H9 (cell line): ENCODE results near the gene EHBP1. TPM values are rescaled to one million over a fixed set of nuclear protein-coding genes. Genes with fewer than 3 reads are reported as not detected.

Experiments used
- DNase-seq: peaks from one replicate; pipeline ENCODE4 v3.0.0-alpha.2; 2017
- H2AFZ ChIP-seq: one replicate; pipeline ENCODE4 v1.6.1; 2013; ENCODE audit warnings: mild to moderate bottlenecking, low read length, control low read depth, moderate library complexity
- H2AK5ac ChIP-seq: 2 replicates; pipeline ENCODE4 v1.6.1; 2013; ENCODE audit warnings: low read length, control low read depth, mixed read lengths; ENCODE audit not compliant: insufficient read length
- H2BK120ac ChIP-seq: one replicate; pipeline ENCODE4 v1.6.1; 2013; ENCODE audit warnings: low read depth, mild to moderate bottlenecking, low read length, control low read depth, inconsistent platforms; ENCODE audit not compliant: poor library complexity, severe bottlenecking
- H2BK12ac ChIP-seq: 2 replicates; pipeline ENCODE4 v1.6.1; 2013; ENCODE audit warnings: low read length, control low read depth, mixed read lengths, low read depth; ENCODE audit not compliant: insufficient read length
- H2BK15ac ChIP-seq: 2 replicates; pipeline ENCODE4 v1.6.1; 2013; ENCODE audit warnings: low read depth, low read length, control low read depth
- H2BK20ac ChIP-seq: one replicate; pipeline ENCODE4 v1.6.1; 2013; ENCODE audit warnings: low read depth, mild to moderate bottlenecking, low read length, control low read depth, inconsistent platforms; ENCODE audit not compliant: poor library complexity, severe bottlenecking
- H2BK5ac ChIP-seq: 2 replicates; pipeline ENCODE4 v1.6.1; 2013; ENCODE audit warnings: low read length, control low read depth, mixed read lengths; ENCODE audit not compliant: insufficient read length
- H3K14ac ChIP-seq: 2 replicates; pipeline ENCODE4 v1.6.1; 2013; ENCODE audit warnings: low read length, control low read depth; ENCODE audit not compliant: insufficient read depth
- H3K18ac ChIP-seq: 2 replicates; pipeline ENCODE4 v1.6.1; 2013; ENCODE audit warnings: low read depth, mild to moderate bottlenecking, mixed read lengths, low read length, control low read depth; ENCODE audit not compliant: insufficient read length
- H3K23ac ChIP-seq: 2 replicates; pipeline ENCODE4 v1.6.1; 2013; ENCODE audit warnings: low read length, control low read depth, mixed read lengths, low read depth; ENCODE audit not compliant: insufficient read length
- H3K23me2 ChIP-seq: 2 replicates; pipeline ENCODE4 v1.6.1; 2013; ENCODE audit warnings: low read depth, mild to moderate bottlenecking, mixed read lengths, low read length, control low read depth; ENCODE audit not compliant: insufficient read length, poor library complexity, severe bottlenecking
- H3K27ac ChIP-seq: 2 replicates; pipeline ENCODE4 v1.5.1; 2013; ENCODE audit warnings: low read length, control low read depth, mixed read lengths, low read depth; ENCODE audit not compliant: insufficient read length
- H3K27me3 ChIP-seq: 2 replicates; pipeline ENCODE4 v1.6.1; 2013; ENCODE audit warnings: low read length, control low read depth, inconsistent platforms; ENCODE audit not compliant: insufficient read depth
- H3K4ac ChIP-seq: 2 replicates; pipeline ENCODE4 v1.6.1; 2013; ENCODE audit warnings: low read depth, mild to moderate bottlenecking, control low read depth, inconsistent platforms, low read length, moderate library complexity
- H3K4me1 ChIP-seq: 2 replicates; pipeline ENCODE4 v1.6.1; 2013; ENCODE audit warnings: low read length, control low read depth, inconsistent platforms; ENCODE audit not compliant: insufficient read depth
- H3K4me2 ChIP-seq: 2 replicates; pipeline ENCODE4 v1.6.1; 2013; ENCODE audit warnings: low read length, control low read depth, mixed read lengths; ENCODE audit not compliant: insufficient read length, insufficient read depth
- H3K56ac ChIP-seq: 2 replicates; pipeline ENCODE4 v1.6.1; 2013; ENCODE audit warnings: low read depth, mild to moderate bottlenecking, mixed read lengths, low read length, control low read depth; ENCODE audit not compliant: insufficient read length
- H3K79me1 ChIP-seq: 2 replicates; pipeline ENCODE4 v1.6.1; 2013; ENCODE audit warnings: low read depth, mild to moderate bottlenecking, moderate library complexity, low read length, control low read depth, inconsistent platforms; ENCODE audit not compliant: insufficient read depth, poor library complexity, severe bottlenecking
- H3K79me2 ChIP-seq: 2 replicates; pipeline ENCODE4 v1.6.1; 2013; ENCODE audit warnings: low read length, control low read depth, inconsistent platforms; ENCODE audit not compliant: insufficient read depth
- H3K9ac ChIP-seq: 2 replicates; pipeline ENCODE4 v1.6.1; 2013; ENCODE audit warnings: low read length, control low read depth, mixed read lengths; ENCODE audit not compliant: insufficient read length; ENCODE audit errors: extremely low read depth
- H3K9me3 ChIP-seq: one replicate; pipeline ENCODE4 v1.6.1; 2013; ENCODE audit warnings: low read depth, low read length, inconsistent platforms; ENCODE audit not compliant: control insufficient read depth
- H3T11ph ChIP-seq: one replicate; pipeline ENCODE4 v1.6.1; 2013; ENCODE audit warnings: mild to moderate bottlenecking, low read length, control low read depth, inconsistent platforms
- H4K20me1 ChIP-seq: one replicate; pipeline ENCODE4 v1.6.1; 2013; ENCODE audit not compliant: control insufficient read depth, insufficient read length, insufficient read depth
- H4K5ac ChIP-seq: 2 replicates; pipeline ENCODE4 v1.6.1; 2013; ENCODE audit warnings: low read depth, mild to moderate bottlenecking, mixed read lengths, low read length, control low read depth; ENCODE audit not compliant: insufficient read length
- H4K8ac ChIP-seq: replicated peaks from 2 replicates; pipeline ENCODE4 v1.6.1; 2013; ENCODE audit warnings: low read length, control low read depth, mixed read lengths, low read depth; ENCODE audit not compliant: insufficient read length
- H4K91ac ChIP-seq: 2 replicates; pipeline ENCODE4 v1.6.1; 2013; ENCODE audit warnings: low read depth, mild to moderate bottlenecking, moderate library complexity, mixed read lengths, low read length, control low read depth; ENCODE audit not compliant: insufficient read length
- H3K27ac Mint-ChIP-seq, 3 experiments: 2 replicates in 2 of 3; 3 replicates in 1 of 3; pipeline ENCODE4 v1.8.0; 2020 to 2021; ENCODE audit warnings: mixed read lengths in 3 of 3, mild to moderate bottlenecking in 1 of 3, moderate library complexity in 1 of 3
- H3K27me3 Mint-ChIP-seq: 2 replicates; pipeline ENCODE4 v1.8.0; 2021; ENCODE audit warnings: low read depth, mild to moderate bottlenecking, moderate library complexity, mixed read lengths
- H3K36me3 Mint-ChIP-seq, 3 experiments: 2 replicates in 2 of 3; 3 replicates in 1 of 3; pipeline ENCODE4 v1.8.0; 2020 to 2021; ENCODE audit warnings: low read depth in 3 of 3, mixed read lengths in 3 of 3; ENCODE audit not compliant: insufficient read depth in 1 of 3
- H3K4me1 Mint-ChIP-seq, 2 experiments: 2 replicates each; pipeline ENCODE4 v1.8.0; 2020; ENCODE audit warnings: mixed read lengths in 2 of 2
- H3K4me3 Mint-ChIP-seq, 2 experiments: 2 replicates in 1 of 2; 3 replicates in 1 of 2; pipeline ENCODE4 v1.8.0; 2020 to 2021; ENCODE audit warnings: mild to moderate bottlenecking in 2 of 2, mixed read lengths in 2 of 2, moderate library complexity in 1 of 2
- H3K9me3 Mint-ChIP-seq, 2 experiments: 2 replicates in 1 of 2; 3 replicates in 1 of 2; pipeline ENCODE4 v1.8.0; 2020; ENCODE audit warnings: mild to moderate bottlenecking in 2 of 2, mixed read lengths in 2 of 2, moderate library complexity in 1 of 2
- WGBS: extraction: QIAGEN DNeasy Blood & Tissue Kit; methylation state at CpG from one replicate; pipeline ENCODE4 v1.1.7; 2013; ENCODE audit warnings: missing lambda C conversion rate, low lambda C conversion rate, mixed read lengths; ENCODE audit not compliant: insufficient read length; ENCODE audit errors: extremely low coverage; 5-methylcytosine and 5-hydroxymethylcytosine counted together
- total RNA-seq: library from RNA; stranded (reverse); gene quantifications from 2 replicates; pipeline ENCODE4 v1.2.1, GENCODE V29; 2021
- TF ChIP-seq, protein P1 (sequence below): fragments of 200-600 bp; sonication (generic); conservative IDR thresholded peaks from 3 replicates; pipeline ENCODE4 v1.8.0; 2021; ENCODE audit warnings: antibody characterized with exemption, mild to moderate bottlenecking

The EHBP1 gene
- total RNA-seq, 1 experiment from 2014 or later: 35.6 TPM

DNA sequence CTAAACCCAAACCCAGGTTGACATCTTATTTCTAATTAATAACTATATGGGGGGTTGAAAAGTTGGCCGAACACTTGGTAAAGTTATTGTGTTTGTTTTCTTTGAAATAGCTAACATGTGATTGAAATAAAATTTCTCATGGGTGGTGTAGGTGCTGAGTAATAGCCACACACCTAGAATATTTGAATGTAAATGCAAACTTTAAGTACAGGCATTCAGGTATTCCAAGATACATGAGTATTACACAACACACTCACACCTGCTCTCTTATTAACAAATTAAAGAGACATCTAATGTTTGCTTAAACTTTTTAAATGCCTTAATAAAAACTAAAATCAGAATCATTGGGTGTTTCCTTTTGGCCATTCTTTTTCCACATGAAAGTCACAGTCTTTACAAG, 165.5 kb downstream of the EHBP1 start:
- Histone ChIP-seq H3K4me2 (no peak overlapping the region), H3K23me2 (no peaks in the 10 kb centered on the region), H3K9me3 (no peaks in the 10 kb centered on the region), H4K5ac (no peak overlapping the region), H3K23ac (no peak overlapping the region), H3K18ac (no peak overlapping the region), H2BK15ac (no peak overlapping the region), H2BK12ac (no peak overlapping the region), H3K4me1 (no peaks in the 10 kb centered on the region), H2BK5ac (no peak overlapping the region), H3K27me3 (no peaks in the 10 kb centered on the region), H4K20me1 (no peaks in the 10 kb centered on the region), H3T11ph (no peak overlapping the region), H3K14ac (no peak overlapping the region), H4K91ac (no peak overlapping the region), H3K9ac (no peak overlapping the region), H2AK5ac (no peak overlapping the region), H3K79me1 (no peaks in the 10 kb centered on the region), H3K56ac (no peak overlapping the region), H2BK20ac (no peak overlapping the region), H2BK120ac (no peak overlapping the region), H3K79me2 (no peaks in the 10 kb centered on the region), H2AFZ (no peak overlapping the region), H4K8ac (no peak overlapping the region), H3K27ac (no peak overlapping the region), H3K4ac (no peak overlapping the region)
- no CpG with 5 or more reads among the region's 1 CpG for WGBS
- TF ChIP-seq, protein P1, sequence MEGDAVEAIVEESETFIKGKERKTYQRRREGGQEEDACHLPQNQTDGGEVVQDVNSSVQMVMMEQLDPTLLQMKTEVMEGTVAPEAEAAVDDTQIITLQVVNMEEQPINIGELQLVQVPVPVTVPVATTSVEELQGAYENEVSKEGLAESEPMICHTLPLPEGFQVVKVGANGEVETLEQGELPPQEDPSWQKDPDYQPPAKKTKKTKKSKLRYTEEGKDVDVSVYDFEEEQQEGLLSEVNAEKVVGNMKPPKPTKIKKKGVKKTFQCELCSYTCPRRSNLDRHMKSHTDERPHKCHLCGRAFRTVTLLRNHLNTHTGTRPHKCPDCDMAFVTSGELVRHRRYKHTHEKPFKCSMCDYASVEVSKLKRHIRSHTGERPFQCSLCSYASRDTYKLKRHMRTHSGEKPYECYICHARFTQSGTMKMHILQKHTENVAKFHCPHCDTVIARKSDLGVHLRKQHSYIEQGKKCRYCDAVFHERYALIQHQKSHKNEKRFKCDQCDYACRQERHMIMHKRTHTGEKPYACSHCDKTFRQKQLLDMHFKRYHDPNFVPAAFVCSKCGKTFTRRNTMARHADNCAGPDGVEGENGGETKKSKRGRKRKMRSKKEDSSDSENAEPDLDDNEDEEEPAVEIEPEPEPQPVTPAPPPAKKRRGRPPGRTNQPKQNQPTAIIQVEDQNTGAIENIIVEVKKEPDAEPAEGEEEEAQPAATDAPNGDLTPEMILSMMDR: no peak
- no peaks in the 10 kb centered on the region for H3K4me1 Mint-ChIP-seq
- H3K9me3 Mint-ChIP-seq: peaks cover 6 to 11% of the 10 kb centered on the region in 2 experiments; a peak in 3 of 5 replicates
- peaks cover 37 to 47% (median 38%) of the 10 kb centered on the region in 3 experiments for H3K36me3 Mint-ChIP-seq
- no peak overlapping the region for H3K4me3 Mint-ChIP-seq
- no peaks in the 10 kb centered on the region for H3K27me3 Mint-ChIP-seq
- no peak overlapping the region for H3K27ac Mint-ChIP-seq
- DNase-seq: no peak
